Activated CD4-positive, alpha-beta T cell treated with anti-CD3 and anti-CD28 coated beads, Interleukin-2, Interleukin-4, amounts not matched to agents 100 ng/mL and 50 ng/mL, durations not matched to agents 16 hours and 8 hours (primary cell): ENCODE measurements around the gene PACRG.
"Not testable (repeated sequence)": the region's sequence is repeated elsewhere in the genome, so short reads cannot be mapped to it uniquely, and the experiment has no call there.

ENCODE experiments used
- DNase-seq: peaks from one replicate; pipeline ENCODE4 v3.0.0-alpha.2; 2020; ENCODE audit warnings: low spot score

PACRG gene

GRCh38 chr6:162727322-162728182 is at the start of gene PACRG, which contains the start of gene PRKN:
PACRG (plus strand) TSS chr6:162727974.
PRKN (minus strand) TSS chr6:162727766.
- DNase-seq = peak; percentile 95

- not testable (repeated sequence) for DNase-seq
Measured at GRCh38 chr6:162678896-162679295, 48.9 kb upstream of the PACRG start.

DNA sequence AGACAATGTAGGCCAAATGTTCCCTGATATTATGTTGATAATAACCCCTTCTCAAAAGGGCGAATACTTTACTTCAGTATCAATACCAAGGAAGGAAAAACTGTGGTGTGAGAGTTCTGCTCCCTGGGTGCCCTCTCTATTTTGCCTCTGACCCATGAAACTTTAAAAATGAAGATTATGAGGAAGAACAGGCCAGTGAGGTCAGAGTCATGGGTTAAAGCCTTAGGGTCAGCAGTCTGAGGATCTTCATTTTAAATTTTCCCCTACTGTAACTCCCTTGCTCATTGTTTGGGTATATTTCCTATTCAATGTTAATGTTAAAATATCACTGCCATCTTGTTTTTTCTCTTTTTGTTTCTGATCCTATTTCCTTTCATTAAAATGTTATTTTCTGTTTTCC is 48.1 kb upstream of the PACRG start:
- DNase-seq = no peak

DNA sequence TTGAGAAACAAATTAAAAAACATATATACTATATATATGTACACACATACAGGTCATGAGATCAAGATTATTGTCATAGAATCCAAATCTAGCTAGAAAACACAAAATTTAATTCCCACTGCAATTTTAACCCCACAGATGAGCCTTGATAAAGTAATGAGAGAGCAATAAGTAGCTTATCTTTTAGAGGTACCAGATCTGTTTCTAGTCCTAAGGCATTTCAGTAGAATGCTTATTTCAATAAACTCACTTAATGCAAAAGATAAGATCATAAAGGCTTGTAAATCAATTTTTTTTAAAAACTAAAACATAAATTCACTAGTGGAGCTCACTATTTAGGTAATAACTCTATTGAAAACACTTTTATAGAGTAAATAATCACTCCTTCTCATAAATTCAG is 47.4 kb upstream of the PACRG start:
- no peak for DNase-seq

DNA sequence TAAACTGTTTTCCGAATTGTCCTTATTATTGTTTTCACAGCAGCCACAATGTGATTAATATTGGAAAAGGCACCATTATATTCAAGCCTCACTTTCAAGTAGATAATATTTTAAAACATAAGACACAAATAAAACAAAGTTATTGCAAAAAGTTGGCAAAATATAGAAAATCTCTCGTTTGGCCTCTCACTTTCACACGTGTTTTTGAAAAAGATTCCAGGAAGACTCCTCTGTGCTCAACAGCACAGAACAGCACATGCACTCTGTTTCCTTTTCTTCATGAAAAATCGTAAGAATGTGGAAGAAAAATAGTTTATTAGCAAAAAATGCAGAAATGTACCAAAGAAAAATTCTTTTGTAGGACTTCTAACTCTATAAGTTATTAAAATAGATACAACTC is 46.9 kb upstream of the PACRG start:
- DNase-seq = no peak

DNA sequence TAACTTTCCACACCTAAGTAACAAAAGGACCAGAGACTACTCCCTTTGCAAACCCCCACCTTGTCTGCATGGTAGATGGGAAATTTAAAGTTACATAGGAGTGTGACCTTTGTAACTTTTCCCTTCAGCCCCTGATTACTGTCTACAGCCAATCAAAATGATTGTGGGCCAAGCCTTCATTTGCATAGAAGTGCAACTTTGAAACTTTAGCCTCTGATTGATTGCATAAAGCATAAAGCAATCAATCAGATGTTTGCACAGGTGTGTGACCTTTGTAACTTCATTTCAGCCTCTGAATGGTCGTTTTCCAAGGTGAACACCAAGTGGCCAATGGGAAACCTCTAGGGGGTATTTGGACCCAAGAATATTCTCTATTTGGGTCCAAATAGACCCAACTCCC is 46.3 kb upstream of the PACRG start:
- DNase-seq = no peak

DNA sequence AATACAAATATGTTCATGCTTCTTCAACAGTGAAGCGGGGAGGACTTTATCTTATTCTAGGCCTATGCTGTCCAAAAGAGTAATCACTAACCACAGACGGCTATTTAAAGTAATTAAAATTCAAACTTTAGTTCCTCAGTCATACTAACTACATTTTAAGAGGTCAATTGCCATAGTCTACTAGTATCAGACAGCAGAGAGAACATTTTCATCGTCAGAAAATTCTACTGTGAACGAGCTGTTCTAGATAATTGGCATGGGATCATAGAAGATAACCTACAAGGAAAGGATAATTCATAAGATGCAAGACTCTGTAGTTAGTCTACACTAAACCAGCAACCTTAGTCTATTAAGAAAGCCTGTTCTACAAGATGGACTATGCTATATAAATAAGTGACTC is 44.6 kb upstream of the PACRG start:
- DNase-seq = no peak

DNA sequence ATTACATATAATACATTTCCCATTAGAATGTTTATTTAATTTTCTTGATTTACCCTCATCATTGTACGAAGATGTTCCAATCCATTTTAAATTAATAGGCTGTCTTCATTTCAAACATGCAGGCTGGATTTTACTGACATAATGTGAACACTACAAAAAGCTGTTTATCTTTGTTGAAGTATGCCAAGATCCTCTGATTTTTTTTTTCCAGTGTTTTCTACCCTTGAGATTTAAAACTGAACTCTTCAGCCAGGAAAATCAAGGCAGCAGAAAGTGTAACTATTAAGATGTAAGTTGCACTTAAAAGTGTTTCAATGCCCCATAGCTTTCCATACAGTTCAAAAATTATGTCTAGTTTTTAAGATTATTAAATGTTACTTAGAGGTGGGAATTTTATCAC is 43.7 kb upstream of the PACRG start:
- DNase-seq = no peak

GRCh38 chr6:162684961-162685360 is 42.8 kb upstream of the PACRG start:
- DNase-seq = no peak

- DNase-seq = no peak
Measured at GRCh38 chr6:162685586-162685985, 42.2 kb upstream of the PACRG start.

GRCh38 chr6:162688751-162689345 is 38.9 kb upstream of the PACRG start:
- DNase-seq = no peak

DNA sequence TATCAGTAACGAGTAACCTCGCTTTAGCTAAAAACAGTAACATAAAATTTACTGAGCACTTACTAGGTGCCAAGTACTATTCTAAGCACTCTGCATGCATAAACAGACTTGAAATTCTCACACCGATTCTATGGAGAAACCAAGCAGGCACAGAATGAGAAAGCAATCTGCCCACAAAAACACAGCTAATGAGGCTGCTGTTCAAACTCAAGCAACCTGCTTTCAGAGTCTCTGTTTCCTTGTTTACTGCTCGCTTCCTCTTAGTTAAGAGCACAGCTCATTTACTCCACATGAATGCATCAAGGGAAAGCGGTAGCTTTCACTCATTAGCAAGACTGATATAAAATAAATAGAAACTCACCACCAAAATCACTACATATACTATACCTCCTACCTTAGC is 37.6 kb upstream of the PACRG start:
- DNase-seq = no peak

GRCh38 chr6:162697872-162698403 is 29.8 kb upstream of the PACRG start:
- no peak for DNase-seq

- DNase-seq = no peak
Measured at GRCh38 chr6:162698440-162698839, 29.3 kb upstream of the PACRG start.

DNA sequence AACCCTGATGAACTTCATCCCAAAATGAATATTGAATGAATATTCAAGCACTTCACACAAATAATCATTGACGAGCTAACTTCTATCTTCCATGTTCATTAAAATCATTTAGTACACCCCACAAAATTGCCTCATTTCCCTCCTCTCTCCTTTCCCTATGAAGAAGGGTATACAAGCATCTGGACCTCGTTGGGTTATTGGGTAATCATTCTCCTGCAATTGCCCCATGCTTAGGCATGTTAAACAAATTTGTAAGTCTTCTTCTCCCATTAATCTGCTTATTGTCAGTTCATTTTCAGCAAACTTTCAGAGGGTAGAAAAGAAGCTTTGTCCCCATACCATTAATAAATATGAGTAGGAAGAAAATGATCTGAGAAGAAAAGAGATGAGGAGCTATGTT is 27.8 kb upstream of the PACRG start:
- DNase-seq = no peak

DNA sequence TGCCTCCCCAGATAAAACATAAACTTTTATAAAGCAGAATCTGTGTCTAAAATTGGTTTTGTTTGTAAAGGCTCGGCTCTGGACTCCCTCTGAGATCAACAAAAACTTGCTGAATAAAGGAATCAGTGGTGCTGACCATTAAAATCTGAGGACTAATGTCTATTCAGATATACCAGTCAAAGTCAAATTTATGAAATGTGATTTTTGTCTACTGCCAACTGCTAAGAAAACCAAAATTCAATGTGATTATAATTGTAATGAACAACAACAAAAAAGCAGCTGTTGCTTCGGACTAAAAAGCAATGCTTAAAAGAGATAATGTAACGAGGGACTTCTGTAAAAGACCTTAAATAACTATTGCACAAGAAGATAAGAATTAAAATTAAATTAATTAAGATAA is 26.8 kb upstream of the PACRG start:
- no peak for DNase-seq

- no peak for DNase-seq
Measured at GRCh38 chr6:162701551-162701950, 26.2 kb upstream of the PACRG start.

DNA sequence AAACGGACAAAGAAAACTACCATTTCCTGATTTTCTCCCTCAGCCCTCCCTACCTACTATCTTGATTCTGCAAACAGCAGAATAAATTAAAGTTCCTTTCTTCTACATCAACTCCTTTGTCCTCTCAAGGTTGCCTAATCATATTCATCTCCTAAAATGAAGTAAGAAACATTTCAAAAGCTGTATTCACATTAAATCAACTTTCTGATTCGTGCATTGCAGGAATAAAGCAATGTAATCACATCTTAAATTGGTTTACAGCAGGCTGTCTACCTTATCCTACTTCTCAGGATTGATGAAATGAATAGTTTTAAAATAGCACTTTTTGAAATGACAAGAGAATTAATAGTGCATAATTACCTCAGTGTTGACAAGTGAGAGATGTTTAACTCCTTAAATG is 25.3 kb upstream of the PACRG start:
- no peak for DNase-seq

GRCh38 chr6:162704001-162704400 is 23.8 kb upstream of the PACRG start:
- no peak for DNase-seq

DNA sequence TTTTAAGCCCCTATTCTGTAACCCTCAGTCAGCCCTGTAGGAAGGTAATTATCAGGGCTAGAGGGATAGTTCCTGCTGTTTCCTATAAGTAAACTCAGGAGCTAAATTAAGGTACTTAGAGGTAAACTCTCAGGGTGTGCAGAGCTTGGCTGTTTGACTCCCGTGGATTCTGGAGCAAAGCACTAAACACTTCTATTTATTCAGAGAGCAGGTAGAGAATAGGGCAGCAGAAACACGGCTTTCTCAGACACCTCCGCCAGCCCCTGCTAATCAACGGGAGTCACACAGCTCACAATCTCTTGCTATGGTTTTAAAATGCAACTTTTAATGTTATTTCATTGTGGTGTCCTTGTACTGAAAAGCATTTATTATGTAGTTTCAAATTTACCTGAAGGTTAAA is 22.0 kb upstream of the PACRG start:
- no peak for DNase-seq

- no peak for DNase-seq
Measured at GRCh38 chr6:162706232-162706631, 21.5 kb upstream of the PACRG start.

GRCh38 chr6:162708971-162709370 is 18.8 kb upstream of the PACRG start:
- DNase-seq = no peak

GRCh38 chr6:162709431-162709830 is 18.3 kb upstream of the PACRG start:
- DNase-seq = no peak

GRCh38 chr6:162710419-162710818 is 17.4 kb upstream of the PACRG start:
- no peak for DNase-seq
